AG10803 (cell line): Measurements from ENCODE around the gene OR7C1.
"Not testable (repeated sequence)": the region's sequence is repeated elsewhere in the genome, so short reads cannot be mapped to it uniquely, and the experiment has no call there.

Experiments used
- DNase-seq: peaks from one replicate; pipeline ENCODE4 v3.0.0; 2010; ENCODE audit warnings: low read depth
- H3K4me3 ChIP-seq: 2 replicates; pipeline ENCODE4 v1.5.1; 2011; ENCODE audit warnings: mild to moderate bottlenecking, low read length, control low read depth
- CTCF ChIP-seq: conservative IDR thresholded peaks from 2 replicates; pipeline ENCODE4 v1.5.1; 2011; ENCODE audit warnings: mild to moderate bottlenecking, low read length, control low read depth, inconsistent platforms

The OR7C1 gene

GRCh38 chr19:14782626-14783409 lies 52.2 kb downstream of the OR7C1 start:
- no peak overlapping the region for H3K4me3 ChIP-seq
- no peak for TF ChIP-seq CTCF
- no peak for DNase-seq

GRCh38 chr19:14781713-14782536 lies 53.1 kb downstream of the OR7C1 start:
- not testable (repeated sequence) for H3K4me3 ChIP-seq, DNase-seq

GRCh38 chr19:14780622-14781225 lies 54.3 kb downstream of the OR7C1 start:
- not testable (repeated sequence) for DNase-seq, H3K4me3 ChIP-seq

GRCh38 chr19:14779151-14779550 lies 55.8 kb downstream of the OR7C1 start:
- H3K4me3 ChIP-seq = no peak overlapping the region
- no peak for DNase-seq
- no peak for TF ChIP-seq CTCF

GRCh38 chr19:14778110-14778845 lies 56.7 kb downstream of the OR7C1 start, which contains the start of gene ADGRE2:
Gene ADGRE2 (minus strand): TSS chr19:14778560. CDS start chr19:14776756, 1,804 bp downstream.
- DNase-seq, H3K4me3 ChIP-seq: not testable (repeated sequence)

GRCh38 chr19:14777645-14778044 lies 57.3 kb downstream of the OR7C1 start:
- not testable (repeated sequence) for H3K4me3 ChIP-seq, DNase-seq

- no peak overlapping the region for H3K4me3 ChIP-seq
- TF ChIP-seq CTCF = no peak
- no peak for DNase-seq
Measured at GRCh38 chr19:14775869-14776586, 59.0 kb downstream of the OR7C1 start.

GRCh38 chr19:14775326-14775725 lies 59.7 kb downstream of the OR7C1 start:
- DNase-seq, H3K4me3 ChIP-seq: not testable (repeated sequence)

GRCh38 chr19:14774373-14774772 lies 60.6 kb downstream of the OR7C1 start:
- no peak for DNase-seq
- TF ChIP-seq CTCF = no peak
- H3K4me3 ChIP-seq = no peak overlapping the region

- H3K4me3 ChIP-seq, DNase-seq: not testable (repeated sequence)
Measured at GRCh38 chr19:14773722-14774121, 61.3 kb downstream of the OR7C1 start.
